B cell (primary cell): ENCODE data around the gene NAV2. TPM values are rescaled to one million over a fixed set of nuclear protein-coding genes. Genes with fewer than 3 reads are reported as not detected.

ENCODE experiments used
- ATAC-seq: fragments of 200-7000 bp; cut with Tn5 transposase; one replicate; pipeline ENCODE4 v1.10.0; 2021; ENCODE audit warnings: low read depth, mild to moderate bottlenecking, moderate number of reproducible peaks, moderate library complexity
- CTCF ChIA-PET: fragments of 350-600 bp; sonication (Branson Sonifier 250); formaldehyde crosslinking; loops from one replicate; lab custom pipeline; 2021; ENCODE audit warnings: antibody characterized with exemption, inconsistent platforms; lab: Charles Lee
- POLR2A ChIA-PET: fragments of 350-600 bp; sonication (Branson Sonifier 250); formaldehyde crosslinking; loops from one replicate; lab custom pipeline; 2021; ENCODE audit warnings: antibody characterized with exemption; lab: Charles Lee
- DNase-seq: peaks from one replicate; pipeline ENCODE4 v3.0.0; 2013
- H2AFZ ChIP-seq: 2 replicates; pipeline ENCODE4 v1.6.1; 2012; ENCODE audit warnings: mild to moderate bottlenecking, low read depth, low read length; ENCODE audit not compliant: insufficient read depth, poor library complexity, severe bottlenecking
- H3K27ac ChIP-seq, 2 donors: 1 replicate in 1 of 2; 2 replicates in 1 of 2; pipeline ENCODE4 v1.5.1; 2012 to 2013; ENCODE audit warnings: low read length in 2 of 2, mild to moderate bottlenecking in 2 of 2, moderate library complexity in 1 of 2
- H3K27me3 ChIP-seq, 4 experiments: fragments of 200-600 bp in 1 of 4; sonication (generic) in 1 of 4; replicated peaks in 1 of 4; 1 replicate in 2 of 4; 2 replicates in 2 of 4; pipeline versions ENCODE4 v1.6.1 to v1.7.0; 2013 to 2016; ENCODE audit warnings: low read length in 3 of 4, mild to moderate bottlenecking in 2 of 4, mixed read lengths in 1 of 4, moderate library complexity in 1 of 4; ENCODE audit not compliant: insufficient read depth in 4 of 4, control insufficient read depth in 3 of 4; ENCODE audit errors: control extremely low read depth in 1 of 4
- H3K36me3 ChIP-seq, 2 experiments: replicated peaks in 1 of 2; 1 replicate in 1 of 2; 2 replicates in 1 of 2; pipeline versions ENCODE4 v1.6.1 to v1.7.1; 2013; ENCODE audit warnings: low read length in 1 of 2; ENCODE audit not compliant: insufficient read depth in 2 of 2, control insufficient read depth in 1 of 2; ENCODE audit errors: control extremely low read depth in 1 of 2, extremely low read depth in 1 of 2
- H3K4me1 ChIP-seq, 2 donors: fragments of 200-600 bp in 1 of 2; sonication (generic) in 1 of 2; 1 replicate in 1 of 2; 2 replicates in 1 of 2; pipeline versions ENCODE4 v1.5.1 to v1.6.1; 2013 to 2017; ENCODE audit warnings: low read length in 2 of 2; ENCODE audit not compliant: control insufficient read depth in 2 of 2, insufficient read depth in 2 of 2
- H3K4me2 ChIP-seq: replicated peaks from 2 replicates; pipeline ENCODE3; 2012; ENCODE audit warnings: mild to moderate bottlenecking, low read depth, low read length; ENCODE audit not compliant: poor library complexity, severe bottlenecking
- H3K4me3 ChIP-seq, 5 experiments: fragments of 200-600 bp in 1 of 5; sonication (generic) in 1 of 5; 1 replicate in 3 of 5; 2 replicates in 2 of 5; pipeline versions ENCODE4 v1.5.1 to v1.7.0; 2011 to 2016; ENCODE audit warnings: low read length in 4 of 5, mild to moderate bottlenecking in 4 of 5, low read depth in 2 of 5, control low read depth in 1 of 5, moderate library complexity in 1 of 5; ENCODE audit not compliant: insufficient read depth in 1 of 5; ENCODE audit errors: control extremely low read depth in 1 of 5, extremely low read depth in 1 of 5
- H3K79me2 ChIP-seq: fragments of 200-600 bp; sonication (generic); one replicate; pipeline ENCODE4 v1.6.0; 2016; ENCODE audit warnings: low read length; ENCODE audit not compliant: control insufficient read depth, insufficient read depth
- H3K9ac ChIP-seq: fragments of 200-600 bp; sonication (generic); 2 replicates; pipeline ENCODE4 v1.6.1; 2017; ENCODE audit warnings: mild to moderate bottlenecking, low read length, moderate library complexity
- H3K9me3 ChIP-seq, 3 donors: one replicate each; pipeline versions ENCODE4 v1.6.1 to v1.7.1; 2013; ENCODE audit warnings: low read length in 2 of 3; ENCODE audit not compliant: control insufficient read depth in 2 of 3, insufficient read depth in 1 of 3; ENCODE audit errors: control extremely low read depth in 1 of 3
- H4K20me1 ChIP-seq: 2 replicates; pipeline ENCODE4 v1.6.0; 2012; ENCODE audit warnings: mild to moderate bottlenecking, low read length; ENCODE audit not compliant: insufficient read depth, control insufficient read depth, poor library complexity, severe bottlenecking
- H3K27ac Mint-ChIP-seq: one replicate; pipeline ENCODE4 v1.8.0; 2021; ENCODE audit warnings: mixed read lengths
- H3K27me3 Mint-ChIP-seq: one replicate; pipeline ENCODE4 v1.8.0; 2021; ENCODE audit warnings: mixed read lengths
- H3K4me1 Mint-ChIP-seq: one replicate; pipeline ENCODE4 v1.8.0; 2021; ENCODE audit warnings: mixed read lengths
- H3K4me3 Mint-ChIP-seq: one replicate; pipeline ENCODE4 v1.8.0; 2021; ENCODE audit warnings: mixed read lengths
- H3K9me3 Mint-ChIP-seq: one replicate; pipeline ENCODE4 v1.8.0; 2022; ENCODE audit warnings: mixed read lengths; ENCODE audit not compliant: insufficient read depth
- EZH2 ChIP-seq: IDR thresholded peaks from 2 replicates; pipeline ENCODE4 v1.6.1; 2012; ENCODE audit warnings: borderline replicate concordance, low read depth, mild to moderate bottlenecking, moderate library complexity, low read length; ENCODE audit not compliant: insufficient read depth, poor library complexity, severe bottlenecking
- WGBS: methylation state at CpG from one replicate; pipeline ENCODE4 v1.1.5; 2013; ENCODE audit warnings: missing lambda C conversion rate; ENCODE audit not compliant: insufficient coverage; 5-methylcytosine and 5-hydroxymethylcytosine counted together
- intact Hi-C: fragments of 100-400 bp; cut with micrococcal nuclease; formaldehyde crosslinking; loops from one replicate; pipeline ENCODE4 v1.10.0; 2022
- polyA plus RNA-seq: library from polyadenylated mRNA; depleted of rRNA; stranded (reverse); fragments of >200 nt; gene quantifications from 2 replicates; pipeline ENCODE4 v1.2.3, GENCODE V29; 2012
- total RNA-seq, 2 donors: library from RNA; stranded (reverse); fragments of 120-200 nt in 1 of 2; gene quantifications; 1 replicate in 1 of 2; 2 replicates in 1 of 2; pipeline versions ENCODE4 v1.2.3 to v1.2.4, GENCODE V29; 2013 to 2022
- TF ChIP-seq, protein P1 (sequence below): fragments of 200-600 bp; IDR thresholded peaks from one replicate; pipeline ENCODE4 v1.8.0; 2022; ENCODE audit warnings: antibody characterized with exemption, mild to moderate bottlenecking

The NAV2 gene
- total and polyA plus RNA-seq, 2 donors (not counting 1 experiment from before 2014, with no cell fraction given) = 0.82 to 22.2 TPM

DNA sequence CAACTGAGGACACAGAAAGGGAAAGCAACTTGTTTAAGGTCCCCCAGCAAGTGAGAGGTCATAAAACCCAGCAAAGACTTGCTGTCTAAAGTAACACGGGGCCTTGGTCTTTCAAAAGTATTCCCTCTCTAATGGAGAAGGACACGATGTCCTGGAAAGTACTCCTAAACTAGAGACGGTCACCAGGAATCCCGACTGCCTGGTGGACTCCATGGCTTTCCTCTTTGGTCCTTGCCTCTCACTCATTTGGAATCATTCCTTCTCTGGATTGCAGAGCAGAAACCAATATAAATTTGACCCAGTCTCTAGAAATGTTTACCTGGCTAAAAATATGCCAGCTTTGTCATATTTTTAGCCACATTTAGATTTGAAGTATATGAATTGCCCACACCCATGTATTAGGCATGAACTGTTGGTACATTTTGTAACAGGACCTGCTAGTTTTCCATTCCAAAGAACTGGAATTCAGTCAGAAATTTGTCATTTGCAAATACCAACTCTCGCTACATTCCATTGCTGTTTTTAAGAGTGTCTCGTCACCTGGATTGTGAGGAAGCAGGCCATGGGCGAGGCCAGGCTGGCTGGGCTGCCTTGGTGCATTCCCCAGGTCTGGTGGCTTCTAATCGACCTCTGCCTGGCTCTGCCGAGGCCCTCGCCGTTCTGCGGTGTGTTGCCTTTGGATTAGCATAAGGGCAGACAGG, 12.9 kb downstream of the NAV2 start:
- no peak for ATAC-seq
- no peaks in the 10 kb centered on the region for H3K79me2 ChIP-seq
- ChIA-PET POLR2A (no interaction called here), CTCF (no interaction called here)
- no peak overlapping the region for H3K9ac ChIP-seq
- peaks cover 0 to 6% (median 0%) of the 10 kb centered on the region in 4 experiments for H3K27me3 ChIP-seq
- no peaks in the 10 kb centered on the region for H3K9me3 Mint-ChIP-seq
- no peak overlapping the region for H3K27ac Mint-ChIP-seq
- H3K27ac ChIP-seq = no peak overlapping the region
- no peak overlapping the region for H3K4me3 ChIP-seq
- H2AFZ ChIP-seq = no peak overlapping the region
- no peaks in the 10 kb centered on the region for H4K20me1 ChIP-seq
- peaks cover 0 to 4% (median 0%) of the 10 kb centered on the region in 3 donors for H3K9me3 ChIP-seq
- 80% methylated on average over 7 of the region's 12 CpGs for WGBS
- no peak overlapping the region for H3K4me2 ChIP-seq
- H3K4me1 ChIP-seq = no peaks in the 10 kb centered on the region
- no peak overlapping the region for H3K4me3 Mint-ChIP-seq
- H3K27me3 Mint-ChIP-seq = peaks cover 13% of the 10 kb centered on the region
- TF ChIP-seq EZH2 = no peak
- TF ChIP-seq, protein P1, sequence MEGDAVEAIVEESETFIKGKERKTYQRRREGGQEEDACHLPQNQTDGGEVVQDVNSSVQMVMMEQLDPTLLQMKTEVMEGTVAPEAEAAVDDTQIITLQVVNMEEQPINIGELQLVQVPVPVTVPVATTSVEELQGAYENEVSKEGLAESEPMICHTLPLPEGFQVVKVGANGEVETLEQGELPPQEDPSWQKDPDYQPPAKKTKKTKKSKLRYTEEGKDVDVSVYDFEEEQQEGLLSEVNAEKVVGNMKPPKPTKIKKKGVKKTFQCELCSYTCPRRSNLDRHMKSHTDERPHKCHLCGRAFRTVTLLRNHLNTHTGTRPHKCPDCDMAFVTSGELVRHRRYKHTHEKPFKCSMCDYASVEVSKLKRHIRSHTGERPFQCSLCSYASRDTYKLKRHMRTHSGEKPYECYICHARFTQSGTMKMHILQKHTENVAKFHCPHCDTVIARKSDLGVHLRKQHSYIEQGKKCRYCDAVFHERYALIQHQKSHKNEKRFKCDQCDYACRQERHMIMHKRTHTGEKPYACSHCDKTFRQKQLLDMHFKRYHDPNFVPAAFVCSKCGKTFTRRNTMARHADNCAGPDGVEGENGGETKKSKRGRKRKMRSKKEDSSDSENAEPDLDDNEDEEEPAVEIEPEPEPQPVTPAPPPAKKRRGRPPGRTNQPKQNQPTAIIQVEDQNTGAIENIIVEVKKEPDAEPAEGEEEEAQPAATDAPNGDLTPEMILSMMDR = no peak
- H3K36me3 ChIP-seq = no peaks in the 10 kb centered on the region
- H3K4me1 Mint-ChIP-seq = no peaks in the 10 kb centered on the region
- DNase-seq = no peak
- intact Hi-C loops = no loop called here

- H2AFZ ChIP-seq = no peak overlapping the region
- H3K27me3 ChIP-seq = peaks cover 0 to 6% (median 0%) of the 10 kb centered on the region in 4 experiments
- H3K4me2 ChIP-seq = no peak overlapping the region
- no peak overlapping the region for H3K9ac ChIP-seq
- no peak for TF ChIP-seq EZH2
- TF ChIP-seq, protein P1 = no peak
- no peaks in the 10 kb centered on the region for H3K79me2 ChIP-seq
- H3K4me3 Mint-ChIP-seq = no peak overlapping the region
- no peak overlapping the region for H3K4me3 ChIP-seq
- ATAC-seq (no peak), DNase-seq (no peak)
- no peaks in the 10 kb centered on the region for H4K20me1 ChIP-seq
- peaks cover 13% of the 10 kb centered on the region for H3K27me3 Mint-ChIP-seq
- H3K36me3 ChIP-seq = no peaks in the 10 kb centered on the region
- H3K4me1 Mint-ChIP-seq = no peaks in the 10 kb centered on the region
- WGBS = 71% methylated on average over 1 of the region's 1 CpG
- CTCF ChIA-PET = no interaction called here
- no peak overlapping the region for H3K27ac ChIP-seq
- no peaks in the 10 kb centered on the region for H3K9me3 Mint-ChIP-seq
- H3K9me3 ChIP-seq = peaks cover 0 to 4% (median 0%) of the 10 kb centered on the region in 3 donors
- POLR2A ChIA-PET = no interaction called here
- H3K4me1 ChIP-seq = no peaks in the 10 kb centered on the region
- H3K27ac Mint-ChIP-seq = no peak overlapping the region
- intact Hi-C loops = no loop called here
Measured at GRCh38 chr11:19727246-19727645, 14.6 kb downstream of the NAV2 start.
